CD4-positive, alpha-beta T cell treated with Interleukin-6 at 100 ng/mL for 8 hours (primary cell): Measurements from ENCODE around the gene RASAL2.
"Not testable (repeated sequence)": the region's sequence is repeated elsewhere in the genome, so short reads cannot be mapped to it uniquely, and the experiment has no call there.

Experiments
- DNase-seq: peaks from one replicate; pipeline ENCODE4 v3.0.0-alpha.2; 2020; ENCODE audit warnings: mixed read lengths, low spot score

The RASAL2 gene

GRCh38 chr1:178493301-178493741, 399.4 kb downstream of the RASAL2 start:
- DNase-seq, result no peak

GRCh38 chr1:178494569-178494971, 400.7 kb downstream of the RASAL2 start:
- DNase-seq, result no peak

GRCh38 chr1:178495158-178495557, 401.3 kb downstream of the RASAL2 start:
- no peak for DNase-seq

GRCh38 chr1:178495741-178496409, 402.0 kb downstream of the RASAL2 start:
- DNase-seq, result no peak

GRCh38 chr1:178496410-178497135, 402.7 kb downstream of the RASAL2 start, which contains the start of gene CLEC20A:
Gene CLEC20A, minus strand, starts transcription at chr1:178496964. Its CDS starts 25 bp downstream, at chr1:178496939.
- DNase-seq, result no peak

GRCh38 chr1:178497903-178498478, 404.1 kb downstream of the RASAL2 start:
- no peak for DNase-seq

- no peak for DNase-seq
Observed at GRCh38 chr1:178498896-178499675, 405.2 kb downstream of the RASAL2 start.

GRCh38 chr1:178500091-178500770, 406.3 kb downstream of the RASAL2 start:
- no peak for DNase-seq

- no peak for DNase-seq
Observed at GRCh38 chr1:178500936-178501554, 407.1 kb downstream of the RASAL2 start.

- DNase-seq, result peak; percentile 12
Observed at GRCh38 chr1:178501705-178502329, 407.9 kb downstream of the RASAL2 start.

- no peak for DNase-seq
Observed at GRCh38 chr1:178502330-178502714, 408.4 kb downstream of the RASAL2 start.

- DNase-seq, result no peak
Observed at GRCh38 chr1:178502856-178503255, 409.0 kb downstream of the RASAL2 start.

- not testable (repeated sequence) for DNase-seq
Observed at GRCh38 chr1:178503316-178503715, 409.4 kb downstream of the RASAL2 start.

GRCh38 chr1:178503849-178504248, 409.9 kb downstream of the RASAL2 start:
- no peak for DNase-seq

GRCh38 chr1:178504286-178504685, 410.4 kb downstream of the RASAL2 start:
- DNase-seq, result no peak

GRCh38 chr1:178506177-178506576, 412.3 kb downstream of the RASAL2 start:
- no peak for DNase-seq

GRCh38 chr1:178506669-178507068, 412.8 kb downstream of the RASAL2 start:
- no peak for DNase-seq

GRCh38 chr1:178509414-178510007, 415.6 kb downstream of the RASAL2 start:
- DNase-seq, result no peak

GRCh38 chr1:178510155-178510554, 416.3 kb downstream of the RASAL2 start:
- DNase-seq, result no peak

- no peak for DNase-seq
Observed at GRCh38 chr1:178512566-178513277, 418.8 kb downstream of the RASAL2 start, which contains the start of gene TEX35. Gene TEX35, plus strand, starts transcription at chr1:178513109. Its CDS starts 80 bp downstream, at chr1:178513189.
